SKM-1 (cell line): ENCODE data around the gene JAG2.

Source experiments
- DNase-seq: peaks from one replicate; lab custom pipeline; 2025; ENCODE audit not compliant: unreplicated experiment; lab: John Stamatoyannopoulos, UW

The JAG2 gene

GRCh38 chr14:105139831-105140239, 28.7 kb downstream of the JAG2 start:
- no peak for DNase-seq

- no peak for DNase-seq
Observed at GRCh38 chr14:105139212-105139825, 29.3 kb downstream of the JAG2 start.

GRCh38 chr14:105138551-105139111, 29.9 kb downstream of the JAG2 start:
- DNase-seq = no peak

GRCh38 chr14:105138021-105138541, 30.5 kb downstream of the JAG2 start:
- no peak for DNase-seq

GRCh38 chr14:105137481-105138020, 31.0 kb downstream of the JAG2 start:
- no peak for DNase-seq

GRCh38 chr14:105136401-105137322, 31.9 kb downstream of the JAG2 start:
- no peak for DNase-seq

GRCh38 chr14:105135700-105136395, 32.7 kb downstream of the JAG2 start:
- no peak for DNase-seq

- DNase-seq = no peak
Observed at GRCh38 chr14:105132921-105133654, 35.5 kb downstream of the JAG2 start.

GRCh38 chr14:105131241-105131640, 37.3 kb downstream of the JAG2 start:
- no peak for DNase-seq

GRCh38 chr14:105128059-105128458, 40.5 kb downstream of the JAG2 start:
- DNase-seq = no peak

- DNase-seq = no peak
Observed at GRCh38 chr14:105126981-105127329, 41.6 kb downstream of the JAG2 start.

GRCh38 chr14:105126126-105126980, 42.2 kb downstream of the JAG2 start:
- no peak for DNase-seq

GRCh38 chr14:105124823-105125222, 43.8 kb downstream of the JAG2 start:
- no peak for DNase-seq

- no peak for DNase-seq
Observed at GRCh38 chr14:105123981-105124765, 44.4 kb downstream of the JAG2 start.

- DNase-seq = no peak
Observed at GRCh38 chr14:105123064-105123665, 45.4 kb downstream of the JAG2 start.

GRCh38 chr14:105120056-105120455, 48.5 kb downstream of the JAG2 start:
- no peak for DNase-seq

GRCh38 chr14:105119408-105120025, 49.1 kb downstream of the JAG2 start:
- no peak for DNase-seq
